Lung microvascular endothelial cell (primary cell): ENCODE results near the gene PCDHGB4. TPM values are rescaled to one million over a fixed set of nuclear protein-coding genes. Genes with fewer than 3 reads are reported as not detected.
"Not testable (repeated sequence)": the region's sequence is repeated elsewhere in the genome, so short reads cannot be mapped to it uniquely, and the experiment has no call there.

ENCODE experiments used
- DNase-seq, 2 donors: peaks; one replicate each; pipeline versions ENCODE4 v3.0.0 to v3.0.0-alpha.2; 2010; ENCODE audit warnings: low read depth in 2 of 2
- total RNA-seq: library from RNA; depleted of rRNA; stranded (reverse); fragments of >200 nt; gene quantifications from 2 replicates; pipeline ENCODE4 v1.2.1, GENCODE V29; 2014

PCDHGB4 gene
- total RNA-seq = 8.3 and 10.1 TPM in 2 replicates

DNA sequence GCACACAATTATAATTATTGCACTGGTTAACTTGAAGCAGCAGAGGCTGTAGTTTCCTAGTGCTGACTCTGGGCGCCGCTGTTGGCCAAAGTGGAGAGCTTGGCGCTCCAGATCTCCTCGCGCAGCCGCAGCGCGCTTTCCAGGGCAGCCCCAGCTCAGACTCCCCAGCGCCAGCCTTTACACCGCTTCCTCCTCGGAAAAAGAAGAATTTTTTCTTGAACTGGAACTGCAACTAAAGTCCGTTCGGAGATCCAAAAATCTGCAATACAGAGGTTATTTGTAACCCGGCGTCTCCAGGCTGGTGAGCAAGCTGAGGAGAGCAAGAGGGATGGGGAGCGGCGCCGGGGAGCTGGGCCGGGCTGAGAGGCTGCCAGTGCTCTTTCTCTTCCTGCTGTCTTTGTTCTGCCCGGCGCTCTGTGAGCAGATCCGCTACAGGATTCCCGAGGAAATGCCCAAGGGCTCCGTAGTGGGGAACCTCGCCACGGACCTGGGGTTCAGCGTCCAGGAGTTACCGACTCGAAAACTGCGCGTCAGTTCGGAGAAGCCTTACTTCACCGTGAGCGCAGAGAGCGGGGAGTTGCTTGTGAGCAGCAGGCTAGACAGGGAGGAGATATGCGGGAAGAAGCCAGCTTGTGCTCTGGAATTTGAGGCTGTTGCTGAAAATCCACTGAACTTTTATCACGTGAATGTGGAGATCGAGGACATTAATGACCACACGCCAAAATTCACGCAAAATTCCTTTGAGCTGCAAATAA, at the start of gene PCDHGB4:
Gene PCDHGB4 (plus strand): TSS at position 142 of the 755 bp plus-strand sequence. CDS start 187 bp downstream, at position 329.
- DNase-seq = peak; percentile 46 to 75

- DNase-seq = peak; percentile 42 to 56
Observed at GRCh38 chr5:141338538-141339306, 48.8 kb upstream of the PCDHGB4 start, which contains the start of gene PCDHGA2. PCDHGA2 (plus strand) TSS chr5:141338760.

- not testable (repeated sequence) for DNase-seq
Observed at GRCh38 chr5:141340781-141341354, 46.6 kb upstream of the PCDHGB4 start.

- DNase-seq = no peak
Observed at GRCh38 chr5:141342773-141343172, 44.7 kb upstream of the PCDHGB4 start.

DNA sequence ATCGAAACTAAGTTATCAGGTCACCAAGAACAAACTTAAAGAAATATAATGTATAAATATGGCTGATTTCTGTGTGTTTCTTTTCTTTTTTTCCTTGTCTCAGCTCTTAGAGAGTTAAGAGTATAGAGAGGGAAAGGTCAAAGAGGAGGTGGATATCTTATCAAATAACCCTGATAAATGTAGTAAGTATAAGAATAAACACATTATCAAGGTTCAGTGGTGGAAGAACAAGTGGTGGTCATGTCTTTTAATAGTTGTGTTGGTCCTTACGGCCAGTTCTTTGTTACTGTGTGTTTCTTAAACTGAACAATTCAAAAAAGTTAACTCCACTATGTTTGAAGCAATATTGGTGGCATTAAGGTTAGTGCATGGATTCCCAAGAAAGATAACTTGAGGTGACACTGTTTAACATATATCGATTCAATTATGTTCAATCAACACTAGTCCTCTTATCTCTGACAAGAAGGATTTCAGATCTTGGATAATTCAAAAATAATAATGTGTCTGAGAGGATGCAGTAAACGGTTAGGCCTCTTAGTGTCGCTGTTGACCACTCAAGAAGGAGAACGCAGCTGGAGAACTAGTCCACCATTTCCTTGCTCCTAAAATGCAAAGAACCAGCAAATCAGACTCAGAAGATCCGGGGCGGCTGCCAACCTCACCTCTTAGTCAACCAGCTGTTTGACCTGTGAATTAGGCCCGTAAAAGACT, 44.1 kb upstream of the PCDHGB4 start, which contains the start of gene PCDHGA3:
Gene PCDHGA3 (plus strand): TSS at position 588 of the 711 bp plus-strand sequence. CDS start 205 bp downstream, outside the sequence.
- DNase-seq = peak; percentile 46 to 63

- DNase-seq = no peak
Observed at GRCh38 chr5:141343953-141344463, 43.5 kb upstream of the PCDHGB4 start.

GRCh38 chr5:141345327-141345726, 42.2 kb upstream of the PCDHGB4 start:
- DNase-seq = no peak

DNA sequence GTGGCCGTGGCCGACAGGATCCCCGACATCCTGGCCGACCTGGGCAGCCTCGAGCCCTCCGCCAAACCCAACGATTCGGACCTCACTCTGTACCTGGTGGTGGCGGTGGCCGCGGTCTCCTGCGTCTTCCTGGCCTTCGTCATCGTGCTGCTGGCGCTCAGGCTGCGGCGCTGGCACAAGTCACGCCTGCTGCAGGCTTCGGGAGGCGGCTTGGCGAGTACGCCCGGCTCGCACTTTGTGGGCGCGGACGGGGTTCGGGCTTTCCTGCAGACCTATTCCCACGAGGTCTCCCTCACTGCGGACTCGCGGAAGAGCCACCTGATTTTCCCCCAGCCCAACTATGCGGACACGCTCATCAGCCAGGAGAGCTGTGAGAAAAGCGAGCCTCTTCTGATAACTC, 41.5 kb upstream of the PCDHGB4 start:
- DNase-seq = not testable (repeated sequence)

DNA sequence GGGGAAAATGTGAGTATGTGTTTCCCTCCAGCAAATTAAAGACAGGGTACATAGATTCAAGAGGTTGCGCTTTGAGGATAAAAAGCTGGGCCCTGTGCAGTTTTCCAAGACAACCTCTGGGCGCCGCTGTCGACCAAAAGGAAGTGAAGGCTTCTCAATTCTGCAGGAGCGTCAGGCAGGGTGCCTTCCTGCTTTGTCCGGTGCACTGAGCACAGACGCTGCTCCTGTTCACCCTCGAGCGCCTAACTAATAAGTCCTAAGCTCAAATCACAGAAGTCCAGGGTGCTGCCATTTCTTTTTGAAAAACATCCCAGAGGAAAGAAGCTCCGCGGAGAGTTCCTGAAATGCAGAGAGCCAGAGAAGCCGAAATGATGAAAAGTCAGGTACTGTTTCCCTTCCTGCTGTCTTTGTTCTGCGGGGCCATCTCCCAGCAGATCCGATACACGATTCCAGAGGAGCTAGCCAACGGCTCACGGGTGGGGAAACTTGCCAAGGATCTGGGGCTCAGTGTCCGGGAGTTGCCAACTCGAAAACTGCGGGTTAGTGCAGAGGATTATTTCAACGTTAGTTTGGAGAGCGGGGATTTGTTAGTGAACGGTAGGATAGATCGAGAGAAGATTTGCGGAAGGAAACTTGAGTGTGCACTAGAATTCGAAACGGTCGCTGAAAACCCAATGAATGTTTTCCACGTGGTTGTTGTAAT, 37.4 kb upstream of the PCDHGB4 start, which contains the start of gene PCDHGB1:
Gene PCDHGB1 (plus strand): TSS at position 183 of the 703 bp plus-strand sequence. CDS start 162 bp downstream, at position 345.
- peak; percentile 22 to 59 for DNase-seq

DNA sequence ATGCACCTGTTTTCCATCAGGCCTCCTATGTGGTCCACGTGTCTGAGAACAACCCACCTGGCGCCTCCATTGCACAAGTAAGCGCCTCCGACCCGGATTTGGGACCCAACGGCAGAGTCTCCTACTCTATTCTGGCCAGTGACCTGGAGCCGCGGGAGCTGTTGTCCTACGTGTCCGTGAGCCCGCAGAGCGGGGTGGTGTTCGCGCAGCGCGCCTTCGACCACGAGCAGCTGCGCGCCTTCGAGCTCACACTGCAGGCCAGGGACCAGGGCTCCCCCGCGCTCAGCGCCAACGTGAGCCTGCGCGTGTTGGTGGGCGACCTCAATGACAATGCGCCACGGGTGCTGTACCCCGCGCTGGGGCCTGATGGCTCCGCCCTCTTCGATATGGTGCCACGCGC, 35.9 kb upstream of the PCDHGB4 start:
- DNase-seq = no peak

DNA sequence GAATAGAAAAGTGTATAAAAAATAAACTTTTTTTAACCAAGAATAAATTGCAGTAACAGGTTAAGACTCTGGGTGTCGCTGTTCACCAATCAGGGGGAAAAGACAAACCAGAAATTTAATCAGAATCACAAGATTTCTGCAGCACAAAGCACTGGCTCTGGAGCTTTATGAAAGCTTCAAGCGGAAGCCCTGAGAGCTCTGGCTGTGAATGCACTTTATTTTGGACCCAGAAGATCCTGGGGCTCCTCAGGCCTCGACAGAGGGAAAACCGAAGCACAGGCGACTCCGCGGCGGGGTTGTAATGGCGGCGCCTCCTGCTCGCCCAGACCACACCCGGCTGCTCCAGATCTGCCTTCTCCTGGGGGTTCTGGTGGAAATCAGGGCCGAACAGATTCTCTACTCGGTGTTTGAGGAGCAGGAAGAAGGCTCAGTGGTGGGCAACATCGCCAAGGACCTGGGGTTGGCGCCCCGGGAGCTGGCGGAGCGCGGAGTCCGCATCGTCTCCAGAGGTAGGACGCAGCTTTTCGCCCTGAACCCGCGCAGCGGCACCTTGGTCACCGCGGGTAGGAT, 32.5 kb upstream of the PCDHGB4 start, which contains the start of gene PCDHGA4:
Gene PCDHGA4 (plus strand): TSS at position 122 of the 570 bp plus-strand sequence. CDS start 87 bp downstream, at position 209.
- peak; percentile 26 to 32 for DNase-seq

DNA sequence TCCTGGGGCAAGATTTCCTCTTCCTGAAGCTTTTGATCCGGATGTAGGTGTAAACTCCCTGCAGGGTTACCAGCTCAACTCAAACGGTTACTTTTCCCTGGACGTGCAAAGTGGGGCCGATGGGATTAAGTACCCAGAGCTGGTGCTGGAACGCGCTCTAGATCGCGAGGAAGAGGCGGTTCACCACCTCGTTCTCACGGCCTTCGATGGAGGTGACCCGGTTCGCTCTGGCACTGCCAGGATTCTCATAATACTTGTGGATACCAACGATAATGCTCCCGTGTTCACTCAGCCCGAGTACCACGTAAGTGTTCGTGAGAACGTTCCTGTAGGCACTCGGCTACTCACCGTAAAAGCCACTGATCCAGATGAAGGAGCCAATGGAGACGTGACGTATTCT, 31.9 kb upstream of the PCDHGB4 start:
- no peak for DNase-seq

DNA sequence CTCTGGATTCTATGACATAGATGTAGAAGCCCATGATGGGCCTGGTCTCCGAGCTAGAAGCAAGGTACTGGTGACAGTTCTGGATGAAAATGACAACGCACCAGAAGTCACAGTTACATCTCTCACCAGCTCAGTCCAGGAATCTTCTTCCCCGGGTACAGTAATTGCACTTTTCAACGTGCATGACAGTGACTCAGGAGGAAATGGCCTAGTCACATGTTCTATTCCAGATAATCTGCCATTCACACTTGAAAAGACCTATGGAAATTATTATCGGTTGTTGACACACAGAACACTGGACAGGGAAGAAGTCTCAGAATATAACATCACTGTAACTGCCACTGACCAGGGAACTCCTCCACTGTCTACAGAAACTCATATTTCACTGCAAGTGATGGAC, 31.4 kb upstream of the PCDHGB4 start:
- no peak for DNase-seq

DNA sequence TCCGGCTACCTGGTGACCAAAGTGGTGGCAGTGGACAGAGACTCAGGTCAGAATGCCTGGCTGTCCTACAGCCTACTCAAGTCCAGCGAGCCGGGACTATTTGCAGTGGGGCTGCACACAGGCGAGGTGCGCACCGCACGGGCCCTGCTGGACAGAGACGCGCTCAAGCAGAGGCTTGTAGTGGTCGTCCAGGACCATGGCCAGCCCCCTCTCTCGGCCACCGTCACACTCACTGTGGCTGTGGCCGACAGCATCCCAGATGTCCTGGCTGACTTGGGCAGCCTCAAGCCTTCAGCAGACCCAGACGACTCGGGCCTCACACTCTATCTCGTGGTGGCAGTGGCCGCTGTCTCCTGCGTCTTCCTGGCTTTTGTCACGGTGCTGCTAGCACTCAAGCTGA, 30.5 kb upstream of the PCDHGB4 start:
- DNase-seq = no peak

- peak; percentile 41 to 63 for DNase-seq
Observed at GRCh38 chr5:141359790-141360426, 27.6 kb upstream of the PCDHGB4 start, which contains the start of gene PCDHGB2. PCDHGB2 (plus strand) TSS chr5:141359994; CDS start chr5:141360136, 142 bp downstream.

DNA sequence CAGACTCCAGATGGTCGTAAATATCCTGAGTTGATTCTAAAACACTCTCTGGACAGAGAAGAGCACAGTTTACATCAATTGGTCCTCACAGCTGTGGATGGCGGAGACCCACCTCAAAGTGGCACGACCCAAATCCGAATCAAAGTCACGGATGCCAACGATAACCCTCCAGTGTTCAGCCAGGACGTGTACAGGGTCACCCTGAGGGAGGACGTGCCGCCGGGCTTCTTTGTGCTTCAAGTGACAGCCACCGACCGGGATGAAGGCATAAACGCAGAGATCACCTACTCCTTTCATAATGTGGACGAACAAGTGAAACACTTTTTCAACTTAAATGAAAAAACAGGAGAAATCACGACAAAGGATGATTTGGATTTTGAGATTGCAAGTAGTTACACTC, 26.8 kb upstream of the PCDHGB4 start:
- DNase-seq = no peak

DNA sequence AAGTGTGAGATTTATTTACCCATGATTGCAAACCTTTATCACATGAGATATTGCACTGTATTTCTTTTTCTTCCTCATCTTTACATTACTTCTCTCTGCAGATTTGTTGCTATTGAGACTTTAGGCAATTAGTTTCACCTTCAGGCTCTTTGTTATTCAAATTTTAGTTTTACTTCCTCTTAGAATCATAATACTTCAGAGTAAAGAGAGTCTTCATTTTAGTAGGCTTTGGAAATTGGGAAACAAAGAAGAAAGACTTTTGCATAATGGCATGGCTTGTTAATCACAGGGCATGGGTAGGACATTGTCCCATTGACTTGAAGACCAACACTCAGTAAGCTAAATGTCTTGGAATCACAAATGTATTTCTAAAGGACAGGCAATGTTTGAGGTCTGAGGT, 24.8 kb upstream of the PCDHGB4 start:
- no peak for DNase-seq

GRCh38 chr5:141363952-141364660, 23.4 kb upstream of the PCDHGB4 start, which contains the start of gene PCDHGA5:
PCDHGA5 (plus strand) TSS chr5:141364162; CDS start chr5:141364331, 169 bp downstream.
- DNase-seq = no peak
